Parathyroid adenoma (tissue), 2 donors: Measurements from ENCODE around the gene DYSF.

Experiments
- H2AFZ ChIP-seq: fragments of 300-600 bp; sonication (generic); one replicate; pipeline ENCODE4 v1.7.0; 2017; ENCODE audit warnings: antibody characterized with exemption, mild to moderate bottlenecking
- H3K27ac ChIP-seq: fragments of 300-600 bp; sonication (generic); one replicate; pipeline ENCODE4 v1.7.0; 2017
- H3K27me3 ChIP-seq: fragments of 300-600 bp; sonication (generic); one replicate; pipeline ENCODE4 v1.7.0; 2017; ENCODE audit warnings: low read length; ENCODE audit not compliant: control insufficient read depth, insufficient read depth
- H3K36me3 ChIP-seq: fragments of 300-600 bp; sonication (generic); one replicate; pipeline ENCODE4 v1.7.0; 2017; ENCODE audit warnings: low read length; ENCODE audit not compliant: control insufficient read depth, insufficient read depth
- H3K4me1 ChIP-seq: fragments of 300-600 bp; sonication (generic); one replicate; pipeline ENCODE4 v1.7.0; 2017; ENCODE audit warnings: control low read depth
- H3K4me2 ChIP-seq: fragments of 300-600 bp; sonication (generic); one replicate; pipeline ENCODE4 v1.7.0; 2017; ENCODE audit warnings: low read length
- H3K4me3 ChIP-seq: fragments of 300-600 bp; sonication (generic); one replicate; pipeline ENCODE4 v1.7.0; 2017; ENCODE audit warnings: low read depth, low read length
- H3K79me2 ChIP-seq: fragments of 300-600 bp; sonication (generic); one replicate; pipeline ENCODE4 v1.7.0; 2017; ENCODE audit warnings: control low read depth
- H3K9ac ChIP-seq: fragments of 300-600 bp; sonication (generic); one replicate; pipeline ENCODE4 v1.7.0; 2017; ENCODE audit warnings: mild to moderate bottlenecking
- H3K9me3 ChIP-seq: fragments of 300-600 bp; sonication (generic); one replicate; pipeline ENCODE4 v1.7.0; 2017; ENCODE audit warnings: low read length; ENCODE audit not compliant: control insufficient read depth
- CTCF ChIP-seq: fragments of 300-600 bp; sonication (generic); IDR thresholded peaks from one replicate; pipeline ENCODE4 v1.7.0; 2017; ENCODE audit warnings: antibody characterized with exemption, mild to moderate bottlenecking
- donor health status: primary hyperparathyroidism.

Gene DYSF

GRCh38 chr2:71659868-71660518 lies 206.6 kb downstream of the DYSF start:
- no peak overlapping the region for H3K27ac ChIP-seq
- no peaks in the 10 kb centered on the region for H3K9me3 ChIP-seq
- no peak overlapping the region for H3K4me2 ChIP-seq
- no peak overlapping the region for H3K4me3 ChIP-seq
- no peaks in the 10 kb centered on the region for H3K79me2 ChIP-seq
- no peaks in the 10 kb centered on the region for H3K4me1 ChIP-seq
- no peak overlapping the region for H3K9ac ChIP-seq
- H3K36me3 ChIP-seq: no peaks in the 10 kb centered on the region
- no peak overlapping the region for H2AFZ ChIP-seq
- no peak for TF ChIP-seq CTCF
- H3K27me3 ChIP-seq: no peaks in the 10 kb centered on the region

- H3K4me3 ChIP-seq: no peak overlapping the region
- no peaks in the 10 kb centered on the region for H3K79me2 ChIP-seq
- no peaks in the 10 kb centered on the region for H3K4me1 ChIP-seq
- no peak for TF ChIP-seq CTCF
- no peak overlapping the region for H3K9ac ChIP-seq
- no peak overlapping the region for H3K27ac ChIP-seq
- no peaks in the 10 kb centered on the region for H3K9me3 ChIP-seq
- no peak overlapping the region for H3K4me2 ChIP-seq
- H3K36me3 ChIP-seq: no peaks in the 10 kb centered on the region
- H3K27me3 ChIP-seq: no peaks in the 10 kb centered on the region
- H2AFZ ChIP-seq: no peak overlapping the region
These were observed 208.4 kb downstream of the DYSF start for GRCh38 chr2:71661782-71662181.

- Histone ChIP-seq H3K9ac (no peak overlapping the region), H3K4me1 (no peaks in the 10 kb centered on the region), H3K4me3 (no peak overlapping the region), H3K4me2 (no peak overlapping the region), H3K27ac (no peak overlapping the region), H3K79me2 (no peaks in the 10 kb centered on the region), H2AFZ (no peak overlapping the region), H3K36me3 (no peaks in the 10 kb centered on the region), H3K9me3 (no peaks in the 10 kb centered on the region), H3K27me3 (no peaks in the 10 kb centered on the region)
- no peak for TF ChIP-seq CTCF
These were observed 209.5 kb downstream of the DYSF start for GRCh38 chr2:71662665-71663394.

GRCh38 chr2:71664161-71664560 lies 210.8 kb downstream of the DYSF start:
- H3K4me2 ChIP-seq: no peak overlapping the region
- H3K9me3 ChIP-seq: no peaks in the 10 kb centered on the region
- H3K79me2 ChIP-seq: no peaks in the 10 kb centered on the region
- H3K36me3 ChIP-seq: no peaks in the 10 kb centered on the region
- no peaks in the 10 kb centered on the region for H3K4me1 ChIP-seq
- no peak overlapping the region for H3K9ac ChIP-seq
- H3K4me3 ChIP-seq: no peak overlapping the region
- no peak overlapping the region for H3K27ac ChIP-seq
- no peak for TF ChIP-seq CTCF
- no peak overlapping the region for H2AFZ ChIP-seq
- H3K27me3 ChIP-seq: no peaks in the 10 kb centered on the region
